ENCODE data around the gene AKT2. TPM values are rescaled to one million over a fixed set of nuclear protein-coding genes. Genes with fewer than 3 reads are reported as not detected.

The AKT2 gene
- total RNA-seq, 1 experiment from 2014 or later = 53.5 TPM

DNA sequence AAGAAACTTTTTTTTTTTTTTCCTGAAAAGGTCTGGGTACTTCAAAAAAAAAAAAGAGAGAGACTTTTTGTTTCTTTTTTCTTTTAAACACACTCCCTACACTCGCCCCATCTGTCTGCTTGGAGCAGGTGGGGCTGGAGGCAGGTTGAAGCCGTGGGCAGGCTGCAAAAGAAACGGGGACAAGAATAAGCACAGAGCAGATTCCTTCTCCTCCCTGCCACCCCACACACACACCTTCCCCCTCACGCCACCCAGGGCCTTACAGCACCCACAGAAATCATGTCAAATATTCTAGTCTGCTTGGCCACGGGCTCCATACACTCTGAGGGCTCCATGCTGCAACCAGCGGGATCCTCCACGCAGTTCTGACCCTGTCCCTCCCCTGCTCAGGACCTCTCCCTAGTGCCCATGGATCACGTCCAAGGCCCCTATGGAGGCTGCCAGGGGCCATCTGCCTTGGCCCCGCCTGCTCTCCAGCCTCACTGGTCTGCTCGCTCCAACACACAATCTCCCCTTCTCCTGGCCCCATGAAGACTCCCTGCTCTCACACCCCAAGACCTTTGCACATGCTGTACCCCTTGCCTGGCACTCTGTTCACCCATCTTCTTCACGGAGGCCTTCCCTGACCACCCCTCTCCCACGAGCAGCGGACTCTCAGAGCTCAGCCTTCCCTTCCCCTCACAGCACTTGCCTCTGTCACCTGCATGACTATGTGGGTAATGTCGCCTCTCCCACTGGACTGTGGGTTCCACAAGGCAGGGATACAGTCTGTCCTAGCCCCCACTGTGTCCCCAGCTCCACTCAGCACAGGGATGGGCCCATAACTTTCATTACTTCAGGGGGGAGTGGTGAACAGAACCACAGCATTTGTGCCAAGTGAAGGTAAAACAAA is 11.4 kb downstream of the AKT2 start:
- DNase-seq (ENCODE audit: low read depth) = no peak

DNA sequence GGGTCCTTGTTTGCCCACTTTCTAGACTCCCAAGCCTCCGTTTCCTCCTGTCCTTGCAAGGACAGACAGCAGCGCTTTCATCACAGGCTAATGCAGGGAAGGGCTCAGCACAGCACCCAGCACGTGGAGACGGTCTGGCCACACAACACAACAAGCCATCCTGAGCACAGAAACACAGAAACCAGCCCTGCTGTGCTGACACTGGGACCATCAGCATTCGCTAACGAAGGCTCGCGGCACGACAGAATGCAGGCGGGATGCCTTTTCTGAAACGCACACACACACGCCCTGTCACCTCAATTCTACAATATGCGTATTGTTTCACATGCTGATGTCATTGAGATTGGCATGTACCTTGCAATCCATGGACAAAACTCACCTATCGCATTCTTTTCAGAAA is 12.9 kb downstream of the AKT2 start:
- no peak for DNase-seq (ENCODE audit: low read depth)

DNA sequence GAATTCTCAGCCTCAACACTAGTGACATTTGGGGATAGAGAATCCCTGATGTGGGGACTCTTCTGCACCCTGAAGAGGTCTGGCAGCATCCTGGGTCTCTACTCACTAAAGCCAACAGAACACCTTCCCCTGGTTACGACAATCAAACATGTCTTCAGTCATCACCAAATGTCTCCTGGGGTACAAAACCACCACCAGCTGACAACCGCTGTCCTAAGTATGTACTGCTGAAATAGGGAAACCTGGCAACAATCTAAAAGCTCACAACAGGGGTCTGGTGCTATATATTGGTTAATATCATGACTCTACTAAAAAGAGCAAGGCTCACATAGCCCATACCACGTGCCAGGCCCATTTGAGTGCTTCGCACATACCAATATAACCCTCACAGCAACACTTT is 13.4 kb downstream of the AKT2 start:
- DNase-seq (ENCODE audit: low read depth) = no peak

DNA sequence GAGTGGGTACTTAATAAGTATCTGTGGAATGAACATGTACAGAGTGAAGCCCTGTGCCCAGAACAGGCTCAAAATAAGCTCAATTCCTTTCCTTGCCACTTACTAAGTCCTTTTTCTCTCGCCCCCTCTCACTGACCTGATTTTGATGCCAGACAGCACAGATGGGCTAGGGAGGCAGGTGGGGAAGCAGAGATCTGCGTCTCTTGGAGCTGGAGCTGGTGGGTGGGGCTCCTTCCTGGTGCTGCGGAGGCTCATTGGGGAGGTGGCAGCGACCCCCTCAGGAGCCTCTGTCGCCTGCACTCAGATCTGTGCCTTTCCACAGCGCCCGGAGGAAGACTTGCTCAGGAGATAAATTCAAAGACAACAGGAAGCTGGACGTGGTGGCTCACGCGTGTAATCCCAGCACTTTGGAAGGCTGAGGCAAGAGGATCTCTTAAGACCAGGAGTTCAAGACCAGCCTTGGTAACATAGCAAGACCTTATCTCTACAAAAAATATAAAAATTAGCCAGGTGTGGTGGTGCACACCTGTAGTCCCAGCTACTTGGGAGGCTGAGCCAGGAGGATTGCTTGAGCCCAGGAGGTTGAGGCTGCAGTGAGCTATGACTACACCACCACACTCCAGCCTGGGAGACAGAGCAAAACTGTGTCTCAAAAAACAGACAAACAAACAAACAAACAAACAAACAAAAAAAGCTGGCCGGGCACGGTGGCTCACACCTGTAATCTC is 14.6 kb downstream of the AKT2 start:
- DNase-seq (ENCODE audit: low read depth) = no peak

DNA sequence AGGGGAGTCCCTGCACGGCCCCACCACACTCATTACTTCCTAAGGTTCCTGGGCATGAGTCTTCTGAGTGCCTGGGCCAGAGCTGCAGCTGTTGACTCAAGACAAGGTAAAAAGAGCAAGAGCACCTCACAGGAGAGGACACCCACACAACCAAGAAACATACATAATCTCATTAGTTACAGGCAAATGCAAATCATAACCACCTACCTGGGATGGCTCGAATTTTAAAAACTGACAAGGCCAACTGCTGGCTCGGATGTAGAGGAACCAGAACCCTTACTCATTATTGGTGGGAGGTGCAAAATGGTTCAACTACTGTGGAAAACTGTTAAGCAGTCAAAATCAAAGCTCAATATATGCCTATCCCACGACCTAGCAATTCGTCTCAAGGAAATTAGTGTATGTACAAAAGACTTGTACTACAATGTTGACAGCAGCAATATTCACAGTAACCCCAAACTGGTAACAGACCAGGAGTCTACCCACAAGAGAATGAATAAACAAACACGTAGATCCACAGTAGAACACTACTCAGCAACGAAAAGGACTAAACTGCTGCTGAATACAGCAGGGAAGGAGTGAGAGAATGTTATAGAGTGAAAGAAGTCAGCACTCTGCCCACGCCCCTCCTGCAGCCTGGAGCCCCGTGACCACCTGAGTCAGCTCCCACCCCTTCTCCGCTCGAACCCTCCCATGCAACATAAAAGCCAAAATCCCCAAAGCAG is 15.8 kb downstream of the AKT2 start:
- no peak for DNase-seq (ENCODE audit: low read depth)

GRCh38 chr19:40267601-40267997 is 17.5 kb downstream of the AKT2 start:
- DNase-seq (ENCODE audit: low read depth) = no peak

DNA sequence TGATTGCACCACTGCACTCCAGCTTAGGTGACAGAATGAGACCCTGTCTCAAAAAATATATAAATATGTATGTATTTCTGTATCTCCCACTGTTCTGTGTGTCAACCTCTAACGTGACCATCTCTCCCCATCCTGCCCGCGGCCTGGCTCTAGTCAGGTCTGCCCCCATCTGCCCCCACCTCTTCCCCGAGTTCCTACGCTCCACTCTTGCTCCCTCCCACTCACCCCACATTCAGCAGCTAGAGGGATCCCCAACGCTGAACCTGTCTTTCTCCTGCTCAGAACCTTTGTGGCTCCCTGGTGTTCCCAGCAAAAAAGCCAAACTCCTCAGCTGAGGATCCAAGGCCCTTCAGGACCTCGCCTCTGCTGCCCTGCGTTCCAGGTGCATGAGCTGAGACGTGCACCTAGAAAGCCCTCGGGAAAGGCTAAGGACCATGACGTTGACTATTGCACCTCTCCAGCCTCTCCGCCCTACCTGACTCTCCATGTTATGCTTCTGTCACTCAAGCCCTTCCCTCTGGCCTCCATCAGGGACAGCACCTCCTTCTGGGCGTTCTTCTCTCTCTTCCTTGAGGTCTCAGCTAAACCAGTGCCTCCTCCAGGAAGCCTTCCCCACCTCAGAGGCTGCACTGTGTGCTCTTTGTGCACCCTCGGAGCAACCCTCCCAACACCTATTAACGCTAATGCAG is 18.1 kb downstream of the AKT2 start:
- no peak for DNase-seq (ENCODE audit: low read depth)

DNA sequence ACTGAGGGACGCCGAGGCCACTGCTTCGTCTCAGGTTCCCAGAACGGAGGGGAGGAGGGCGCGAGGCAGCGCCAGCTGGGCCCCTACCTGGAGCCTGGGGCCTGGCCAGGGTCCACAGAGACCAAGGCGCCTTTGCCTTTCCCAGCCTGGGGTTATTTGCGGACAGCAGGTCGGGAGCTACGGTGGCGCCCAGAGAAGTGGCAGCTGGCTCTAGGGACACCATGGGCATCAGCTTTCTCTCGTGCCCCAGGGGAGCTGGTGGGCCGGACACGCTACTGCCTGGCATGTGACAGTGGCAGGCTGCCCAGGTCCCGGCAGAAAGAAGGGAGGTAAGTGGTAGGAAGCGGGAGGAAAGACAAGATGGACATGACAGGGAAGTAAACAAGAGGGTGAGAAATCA is 19.0 kb downstream of the AKT2 start:
- DNase-seq (ENCODE audit: low read depth) = no peak

GRCh38 chr19:40265763-40266099 is 19.4 kb downstream of the AKT2 start:
- DNase-seq (ENCODE audit: low read depth) = no peak

DNA sequence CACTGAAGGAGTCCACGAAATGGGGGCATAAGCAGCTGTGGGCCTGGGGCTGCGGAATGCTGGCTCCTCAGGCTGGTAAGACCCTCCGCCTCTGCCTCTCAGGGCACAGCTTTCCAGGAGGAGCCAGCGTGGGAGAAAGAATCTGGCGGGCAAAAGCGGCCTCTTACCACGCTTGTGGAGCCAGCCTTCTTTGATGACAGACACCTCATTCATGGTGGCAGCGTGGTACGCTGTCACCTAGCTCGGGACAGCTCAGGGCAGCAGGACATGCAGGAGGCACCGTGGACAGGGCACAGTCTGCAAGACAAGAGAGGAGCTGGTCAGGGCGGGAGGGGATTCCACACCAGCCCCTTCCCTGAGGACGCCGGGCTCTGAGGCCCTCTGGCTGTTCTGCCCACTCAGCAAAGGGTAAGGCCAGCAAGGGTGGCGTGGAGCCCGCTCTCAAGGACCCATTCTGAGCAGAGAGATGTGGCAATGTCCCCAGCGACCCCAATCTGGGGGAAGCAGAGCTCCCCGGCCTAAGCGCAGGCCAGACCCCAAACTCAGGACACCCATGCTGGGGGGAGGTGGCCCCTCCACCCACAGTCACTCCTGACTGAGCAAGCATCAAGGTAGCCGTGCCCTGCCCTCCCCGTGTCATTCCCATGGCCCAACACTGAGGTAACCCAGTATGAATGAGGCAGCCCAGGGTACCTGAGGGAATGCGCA is 19.9 kb downstream of the AKT2 start:
- DNase-seq (ENCODE audit: low read depth) = no peak

DNA sequence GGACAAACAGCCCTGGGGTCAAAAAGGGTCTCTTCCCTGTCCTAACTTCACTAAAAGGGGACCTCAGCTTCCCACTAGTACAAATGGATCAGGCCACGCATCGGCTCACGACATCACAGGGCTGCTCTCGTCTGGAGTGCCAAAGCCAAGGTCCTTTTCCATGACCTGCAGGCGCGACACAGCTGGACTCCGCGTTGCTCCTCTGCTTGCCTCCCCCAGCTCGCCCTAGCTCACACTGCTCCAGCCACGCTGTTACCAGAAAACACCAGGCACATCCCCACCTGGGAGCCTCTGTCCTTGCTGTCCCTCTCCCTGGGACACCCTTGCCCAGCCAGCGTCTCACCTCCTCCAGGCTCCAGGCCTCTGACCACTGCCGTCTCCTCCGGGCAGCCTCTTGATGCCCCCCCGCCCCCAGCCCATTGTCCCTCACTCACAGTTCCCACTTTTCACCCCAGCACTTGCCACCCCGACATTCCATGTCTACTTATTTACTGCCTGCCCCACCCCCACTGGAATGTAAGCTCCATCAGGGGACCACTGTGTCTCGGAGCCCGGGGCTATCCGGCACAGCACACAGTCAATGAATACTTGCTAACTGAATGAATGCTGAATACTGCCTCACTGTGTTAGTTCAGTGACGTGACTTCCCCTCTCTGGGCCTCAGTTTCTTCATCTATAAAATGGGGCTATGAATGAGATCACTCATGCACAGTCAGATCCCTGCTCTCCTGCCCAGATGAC is 20.7 kb downstream of the AKT2 start:
- no peak for DNase-seq (ENCODE audit: low read depth)

GRCh38 chr19:40263440-40264313 is 21.5 kb downstream of the AKT2 start:
- DNase-seq (ENCODE audit: low read depth) = no peak

DNA sequence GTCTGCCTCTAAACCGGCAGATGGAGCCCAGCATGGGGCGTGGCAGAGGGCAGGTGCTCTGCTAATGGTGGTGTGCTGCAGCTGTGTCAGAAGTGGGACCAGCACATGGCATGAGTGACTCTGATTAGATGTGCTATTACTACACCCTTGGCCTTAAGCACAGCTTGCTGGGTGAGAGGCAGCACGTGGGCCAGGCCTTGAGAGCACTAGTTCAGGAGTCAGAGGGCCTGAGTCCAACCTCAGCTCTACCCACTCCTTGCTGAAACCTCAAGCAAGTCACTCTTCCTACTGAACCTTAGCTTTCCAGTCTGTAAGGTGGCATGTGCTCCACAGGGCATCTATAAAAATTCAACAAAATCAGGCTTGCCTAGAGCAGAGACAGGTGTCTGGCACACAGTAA is 22.7 kb downstream of the AKT2 start:
- no peak for DNase-seq (ENCODE audit: low read depth)

- DNase-seq (ENCODE audit: low read depth) = no peak
Measured at GRCh38 chr19:40261631-40262030, 23.5 kb downstream of the AKT2 start.

DNA sequence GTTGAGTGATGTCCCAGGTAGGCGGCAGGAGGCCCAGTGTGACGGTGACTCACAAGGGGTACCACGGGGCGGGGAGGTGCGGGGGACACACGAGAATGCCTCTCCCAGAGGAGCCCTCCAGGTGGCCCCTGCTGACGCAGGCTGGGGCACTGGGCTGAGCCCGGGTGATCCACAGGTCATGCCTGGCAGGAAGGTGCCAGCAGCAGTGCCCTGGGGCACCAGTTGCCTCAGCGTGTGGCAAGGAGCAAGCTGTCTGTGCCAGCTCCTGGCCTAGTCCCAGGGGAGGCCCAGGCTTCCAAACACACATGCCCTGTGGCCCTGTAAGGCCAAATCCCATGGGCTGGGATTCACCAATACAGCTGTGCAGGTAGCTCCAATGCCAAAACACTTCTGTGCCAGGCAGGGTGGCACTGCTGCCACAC is 28.0 kb downstream of the AKT2 start:
- no peak for DNase-seq (ENCODE audit: low read depth)

DNA sequence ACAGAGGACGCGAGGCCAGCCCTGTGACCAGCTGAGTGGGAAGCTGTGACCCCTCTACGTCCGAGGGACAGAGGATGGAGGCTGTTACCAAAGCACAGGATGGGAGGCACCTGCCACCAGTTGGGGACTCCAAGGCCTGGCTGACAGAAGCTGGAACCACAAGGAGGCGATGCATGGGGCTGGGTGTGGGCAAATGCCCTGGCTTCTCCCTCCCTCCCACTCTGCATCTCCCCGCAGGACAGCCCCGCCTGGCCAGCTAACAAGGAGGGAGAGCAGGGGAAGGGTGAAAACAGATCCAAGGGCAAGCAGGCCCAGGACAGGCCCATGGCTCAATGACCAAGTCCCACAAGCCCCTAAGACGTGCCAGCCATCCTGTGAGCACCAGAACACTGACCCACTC is 28.6 kb downstream of the AKT2 start:
- DNase-seq (ENCODE audit: low read depth) = no peak

DNA sequence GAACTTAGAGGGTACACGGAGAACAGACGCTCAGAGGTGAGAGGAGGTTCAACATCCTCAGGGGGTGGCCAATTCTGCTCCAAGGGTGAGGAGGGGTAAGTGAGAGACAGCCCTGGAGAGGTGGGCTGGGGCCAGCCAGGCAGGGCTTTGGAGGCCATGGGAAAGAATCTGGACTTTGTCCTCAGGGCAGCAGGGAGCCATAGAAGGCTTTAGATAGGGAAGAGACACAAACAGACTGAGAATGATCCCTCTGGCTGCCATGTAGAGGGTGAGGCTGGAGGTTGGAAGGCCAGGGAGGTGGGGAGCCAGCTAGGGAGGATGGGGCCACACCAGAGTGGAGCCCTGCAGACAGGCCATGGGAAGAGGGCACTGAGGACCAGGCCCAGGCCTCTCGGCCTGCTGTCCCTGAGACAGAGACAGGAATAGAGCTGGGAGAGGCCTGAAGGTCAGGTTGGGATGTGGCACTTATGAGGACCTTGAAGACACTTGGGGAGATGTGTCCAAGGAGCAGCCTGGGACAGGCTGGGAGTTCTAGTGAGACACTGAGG is 29.5 kb downstream of the AKT2 start:
- no peak for DNase-seq (ENCODE audit: low read depth)

GRCh38 chr19:40254714-40255418 is 30.3 kb downstream of the AKT2 start:
- DNase-seq (ENCODE audit: low read depth) = no peak

GRCh38 chr19:40253611-40254092 is 31.5 kb downstream of the AKT2 start:
- no peak for DNase-seq (ENCODE audit: low read depth)

Measured in RPMI7951 (cell line).